IMR-90 (cell line): ENCODE measurements around the gene RAB36.

Experiments used
- BHLHE40 ChIP-seq: fragments of 150-350 bp; IDR thresholded peaks from 2 replicates; pipeline ENCODE4 v1.6.1; 2016; ENCODE audit warnings: mild to moderate bottlenecking, low read depth, low read length
- CEBPB ChIP-seq: IDR thresholded peaks from 2 replicates; pipeline ENCODE4 v1.6.1; 2012; ENCODE audit warnings: low read depth, low read length, improper control_type of control experiment
- CHD1 ChIP-seq: IDR thresholded peaks from 2 replicates; pipeline ENCODE4 v1.6.1; 2012; ENCODE audit warnings: low read depth, low read length, improper control_type of control experiment
- FOS ChIP-seq: fragments of 150-350 bp; IDR thresholded peaks from 2 replicates; pipeline ENCODE4 v1.6.1; 2016; ENCODE audit warnings: low read depth, low read length
- MAFK ChIP-seq: IDR thresholded peaks from 2 replicates; pipeline ENCODE4 v1.6.1; 2012; ENCODE audit warnings: low read depth, low read length, improper control_type of control experiment
- MAZ ChIP-seq: IDR thresholded peaks from 2 replicates; pipeline ENCODE4 v1.6.1; 2012; ENCODE audit warnings: low read depth, mild to moderate bottlenecking, low read length, improper control_type of control experiment, moderate library complexity, borderline replicate concordance
- POLR2A ChIP-seq: IDR thresholded peaks from 2 replicates; pipeline ENCODE4 v1.6.1; 2012; ENCODE audit warnings: mild to moderate bottlenecking, low read depth, low read length
- RAD21 ChIP-seq: IDR thresholded peaks from 2 replicates; pipeline ENCODE4 v1.6.1; 2012; ENCODE audit warnings: low read length, improper control_type of control experiment
- RCOR1 ChIP-seq: IDR thresholded peaks from 2 replicates; pipeline ENCODE4 v1.6.1; 2012; ENCODE audit warnings: mild to moderate bottlenecking, low read length, improper control_type of control experiment; ENCODE audit not compliant: insufficient replicate concordance
- RFX5 ChIP-seq: IDR thresholded peaks from 2 replicates; pipeline ENCODE4 v1.8.0; 2012; ENCODE audit warnings: low read depth, mild to moderate bottlenecking, low read length, moderate library complexity
- TF ChIP-seq, protein P1 (sequence below): conservative IDR thresholded peaks from 2 replicates; pipeline ENCODE4 v1.5.1; 2012; ENCODE audit warnings: mild to moderate bottlenecking, low read depth, low read length, improper control_type of control experiment
- TF ChIP-seq, protein P2 (sequence below): fragments of 150-350 bp; IDR thresholded peaks from 2 replicates; pipeline ENCODE4 v1.6.1; 2017; ENCODE audit warnings: mild to moderate bottlenecking, antibody characterized with exemption, low read length, low read depth
- TF ChIP-seq, protein P3 (sequence below): fragments of 150-350 bp; IDR thresholded peaks from 2 replicates; pipeline ENCODE4 v1.6.1; 2016; ENCODE audit warnings: low read depth, mild to moderate bottlenecking, low read length, moderate library complexity, borderline replicate concordance

DNA sequence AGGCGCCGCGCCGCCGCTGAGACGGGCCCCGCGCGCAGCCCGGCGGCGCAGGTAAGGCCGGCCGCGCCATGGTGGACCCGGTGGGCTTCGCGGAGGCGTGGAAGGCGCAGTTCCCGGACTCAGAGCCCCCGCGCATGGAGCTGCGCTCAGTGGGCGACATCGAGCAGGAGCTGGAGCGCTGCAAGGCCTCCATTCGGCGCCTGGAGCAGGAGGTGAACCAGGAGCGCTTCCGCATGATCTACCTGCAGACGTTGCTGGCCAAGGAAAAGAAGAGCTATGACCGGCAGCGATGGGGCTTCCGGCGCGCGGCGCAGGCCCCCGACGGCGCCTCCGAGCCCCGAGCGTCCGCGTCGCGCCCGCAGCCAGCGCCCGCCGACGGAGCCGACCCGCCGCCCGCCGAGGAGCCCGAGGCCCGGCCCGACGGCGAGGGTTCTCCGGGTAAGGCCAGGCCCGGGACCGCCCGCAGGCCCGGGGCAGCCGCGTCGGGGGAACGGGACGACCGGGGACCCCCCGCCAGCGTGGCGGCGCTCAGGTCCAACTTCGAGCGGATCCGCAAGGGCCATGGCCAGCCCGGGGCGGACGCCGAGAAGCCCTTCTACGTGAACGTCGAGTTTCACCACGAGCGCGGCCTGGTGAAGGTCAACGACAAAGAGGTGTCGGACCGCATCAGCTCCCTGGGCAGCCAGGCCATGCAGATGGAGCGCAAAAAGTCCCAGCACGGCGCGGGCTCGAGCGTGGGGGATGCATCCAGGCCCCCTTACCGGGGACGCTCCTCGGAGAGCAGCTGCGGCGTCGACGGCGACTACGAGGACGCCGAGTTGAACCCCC is 35.8 kb downstream of the RAB36 start:
- TF ChIP-seq, protein P1, sequence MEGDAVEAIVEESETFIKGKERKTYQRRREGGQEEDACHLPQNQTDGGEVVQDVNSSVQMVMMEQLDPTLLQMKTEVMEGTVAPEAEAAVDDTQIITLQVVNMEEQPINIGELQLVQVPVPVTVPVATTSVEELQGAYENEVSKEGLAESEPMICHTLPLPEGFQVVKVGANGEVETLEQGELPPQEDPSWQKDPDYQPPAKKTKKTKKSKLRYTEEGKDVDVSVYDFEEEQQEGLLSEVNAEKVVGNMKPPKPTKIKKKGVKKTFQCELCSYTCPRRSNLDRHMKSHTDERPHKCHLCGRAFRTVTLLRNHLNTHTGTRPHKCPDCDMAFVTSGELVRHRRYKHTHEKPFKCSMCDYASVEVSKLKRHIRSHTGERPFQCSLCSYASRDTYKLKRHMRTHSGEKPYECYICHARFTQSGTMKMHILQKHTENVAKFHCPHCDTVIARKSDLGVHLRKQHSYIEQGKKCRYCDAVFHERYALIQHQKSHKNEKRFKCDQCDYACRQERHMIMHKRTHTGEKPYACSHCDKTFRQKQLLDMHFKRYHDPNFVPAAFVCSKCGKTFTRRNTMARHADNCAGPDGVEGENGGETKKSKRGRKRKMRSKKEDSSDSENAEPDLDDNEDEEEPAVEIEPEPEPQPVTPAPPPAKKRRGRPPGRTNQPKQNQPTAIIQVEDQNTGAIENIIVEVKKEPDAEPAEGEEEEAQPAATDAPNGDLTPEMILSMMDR = no peak
- no peak for TF ChIP-seq CHD1
- TF ChIP-seq, protein P2, sequence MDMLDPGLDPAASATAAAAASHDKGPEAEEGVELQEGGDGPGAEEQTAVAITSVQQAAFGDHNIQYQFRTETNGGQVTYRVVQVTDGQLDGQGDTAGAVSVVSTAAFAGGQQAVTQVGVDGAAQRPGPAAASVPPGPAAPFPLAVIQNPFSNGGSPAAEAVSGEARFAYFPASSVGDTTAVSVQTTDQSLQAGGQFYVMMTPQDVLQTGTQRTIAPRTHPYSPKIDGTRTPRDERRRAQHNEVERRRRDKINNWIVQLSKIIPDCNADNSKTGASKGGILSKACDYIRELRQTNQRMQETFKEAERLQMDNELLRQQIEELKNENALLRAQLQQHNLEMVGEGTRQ = no peak
- TF ChIP-seq POLR2A = no peak
- no peak for TF ChIP-seq MAFK
- no peak for TF ChIP-seq RAD21
- TF ChIP-seq FOS = no peak
- TF ChIP-seq, protein P3, sequence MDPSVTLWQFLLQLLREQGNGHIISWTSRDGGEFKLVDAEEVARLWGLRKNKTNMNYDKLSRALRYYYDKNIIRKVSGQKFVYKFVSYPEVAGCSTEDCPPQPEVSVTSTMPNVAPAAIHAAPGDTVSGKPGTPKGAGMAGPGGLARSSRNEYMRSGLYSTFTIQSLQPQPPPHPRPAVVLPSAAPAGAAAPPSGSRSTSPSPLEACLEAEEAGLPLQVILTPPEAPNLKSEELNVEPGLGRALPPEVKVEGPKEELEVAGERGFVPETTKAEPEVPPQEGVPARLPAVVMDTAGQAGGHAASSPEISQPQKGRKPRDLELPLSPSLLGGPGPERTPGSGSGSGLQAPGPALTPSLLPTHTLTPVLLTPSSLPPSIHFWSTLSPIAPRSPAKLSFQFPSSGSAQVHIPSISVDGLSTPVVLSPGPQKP = no peak
- TF ChIP-seq BHLHE40 = no peak
- TF ChIP-seq RFX5 = no peak
- TF ChIP-seq CEBPB = no peak
- TF ChIP-seq RCOR1 = no peak
- TF ChIP-seq MAZ = no peak
